ENCODE results near the gene SAMD11. TPM values are rescaled to one million over a fixed set of nuclear protein-coding genes. Genes with fewer than 3 reads are reported as not detected.
A peak's percentile ranks its signal among the peaks of the same experiment; 100 is the strongest.
"Not testable (repeated sequence)": the region's sequence is repeated elsewhere in the genome, so short reads cannot be mapped to it uniquely, and the experiment has no call there.

SAMD11 gene
- total RNA-seq, 1 experiment from 2014 or later = 32.7 TPM

DNA sequence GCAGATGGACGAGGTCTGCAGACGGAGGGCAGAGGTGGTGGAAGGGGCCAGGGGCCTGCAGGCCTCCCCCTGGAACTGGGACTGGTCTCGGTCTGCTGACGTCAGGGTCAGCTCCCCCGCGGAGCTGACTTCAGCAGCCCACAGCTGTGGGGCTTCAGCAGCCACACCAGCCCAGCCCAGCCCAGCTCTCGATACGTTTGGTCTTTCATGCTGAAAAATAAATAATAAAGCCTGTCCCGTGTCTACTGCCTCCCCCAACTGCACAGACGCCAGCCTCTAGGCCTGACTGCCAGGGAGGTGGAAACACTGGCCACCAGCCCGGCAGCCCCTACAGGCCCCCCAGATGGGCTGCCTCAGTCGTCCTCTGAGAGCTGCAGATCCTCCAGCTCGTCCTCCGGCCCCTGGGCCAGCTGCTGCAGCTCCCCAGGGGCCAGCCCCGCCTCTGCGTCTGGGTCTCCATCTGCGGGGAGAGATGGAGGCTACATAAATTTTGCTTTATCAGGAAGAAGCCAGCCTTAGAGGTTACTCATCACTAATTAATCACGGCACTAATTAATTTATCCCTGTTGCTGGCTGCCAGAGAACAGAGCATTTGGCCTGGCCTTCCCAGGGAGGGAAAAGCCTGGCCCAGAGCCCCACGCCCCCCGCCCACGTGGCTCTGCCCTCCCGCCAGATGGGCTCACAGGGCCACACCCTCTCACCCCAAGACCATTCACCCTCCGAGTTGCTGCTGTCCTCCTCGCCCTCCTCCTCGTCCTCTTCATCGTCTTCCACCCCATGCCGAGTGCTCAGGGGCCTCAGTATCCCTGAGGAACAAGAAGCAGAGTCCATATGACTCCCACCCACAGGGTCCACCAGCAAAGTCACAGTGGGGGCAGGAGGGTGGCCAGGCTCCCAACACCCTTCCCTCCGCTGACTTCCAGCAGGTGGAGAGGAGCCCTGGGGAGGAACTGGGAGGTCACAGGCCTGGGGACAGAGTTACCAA lies 20.9 kb downstream of the SAMD11 start:
- Histone ChIP-seq H3K36me3 (peaks cover 35% of the 10 kb centered on the region), H3K9me3 (no peaks in the 10 kb centered on the region), H3K4me3 (no peak overlapping the region), H3K27me3 (no peaks in the 10 kb centered on the region)
- no peak for DNase-seq

DNA sequence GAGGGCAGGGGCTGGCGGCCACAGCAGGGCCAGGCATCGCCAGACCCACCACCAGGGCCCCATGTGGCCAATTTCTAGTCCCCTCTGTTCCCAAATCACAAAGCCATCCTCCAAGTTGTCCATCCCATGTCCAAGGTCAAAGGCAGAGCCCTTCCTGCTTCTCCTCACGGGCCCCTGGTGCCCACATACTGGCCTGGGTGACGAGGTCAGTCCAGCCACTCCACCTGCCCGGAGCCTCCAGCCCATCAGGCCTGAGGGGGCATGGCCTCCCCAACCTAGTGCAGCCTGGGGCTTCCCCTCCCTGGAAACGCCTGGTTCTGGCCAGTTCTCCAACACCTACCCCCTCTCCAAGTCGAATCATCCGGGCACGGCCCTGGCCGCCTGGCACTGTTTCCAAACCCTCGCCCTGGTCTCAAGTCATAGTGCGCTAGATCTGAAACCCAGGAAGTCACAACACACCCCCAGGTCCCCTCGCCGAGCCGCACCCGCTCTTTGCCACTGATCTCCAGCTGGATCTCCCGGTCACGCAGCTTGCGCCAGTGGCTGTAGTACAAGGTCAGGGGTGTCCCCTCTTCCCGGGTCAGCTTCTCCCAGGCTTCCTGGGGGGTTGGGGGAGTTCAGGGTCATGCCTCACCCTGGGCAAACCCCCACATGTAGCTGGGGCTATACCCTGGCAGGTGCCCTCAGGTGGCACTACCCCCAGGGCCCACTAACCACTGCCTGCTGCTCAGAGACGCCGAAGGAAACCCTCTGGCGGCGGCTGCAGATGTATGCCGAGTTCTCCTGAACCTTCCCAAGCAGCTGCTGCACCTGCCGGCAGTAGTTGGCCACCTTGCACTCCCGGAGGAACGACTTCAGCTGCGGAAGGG lies 22.2 kb downstream of the SAMD11 start:
- DNase-seq = no peak
- H3K9me3 ChIP-seq = no peaks in the 10 kb centered on the region
- H3K4me3 ChIP-seq = no peak overlapping the region
- H3K27me3 ChIP-seq = no peaks in the 10 kb centered on the region
- peaks cover 46% of the 10 kb centered on the region for H3K36me3 ChIP-seq

- H3K36me3 ChIP-seq = peaks cover 53% of the 10 kb centered on the region
- not testable (repeated sequence) for H3K27me3 ChIP-seq, DNase-seq, H3K9me3 ChIP-seq, H3K4me3 ChIP-seq
These were observed 23.1 kb downstream of the SAMD11 start for GRCh38 chr1:946811-947210.

DNA sequence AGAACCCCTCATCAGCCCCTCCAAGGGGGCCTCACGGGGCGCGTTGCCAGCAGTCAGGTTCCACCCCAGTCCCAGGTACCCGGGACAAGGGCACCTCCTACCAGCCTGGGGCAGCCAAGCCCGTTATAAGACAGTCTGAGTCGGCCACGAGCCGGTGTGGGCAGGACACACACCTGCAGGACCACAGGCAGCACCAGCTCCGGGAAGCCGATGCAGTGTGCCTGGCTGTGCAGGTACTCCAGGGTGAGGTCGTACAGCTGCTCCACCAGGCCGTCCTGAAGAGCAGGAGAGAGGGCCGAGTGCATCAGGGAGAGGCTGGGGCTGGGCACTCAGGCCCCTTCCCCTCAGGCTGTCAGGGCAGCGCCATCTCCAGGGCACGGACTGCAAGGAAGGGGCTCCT lies 24.2 kb downstream of the SAMD11 start:
- no peaks in the 10 kb centered on the region for H3K27me3 ChIP-seq
- H3K9me3 ChIP-seq = no peaks in the 10 kb centered on the region
- H3K36me3 ChIP-seq = peaks cover 59% of the 10 kb centered on the region
- no peak overlapping the region for H3K4me3 ChIP-seq
- no peak for DNase-seq

DNA sequence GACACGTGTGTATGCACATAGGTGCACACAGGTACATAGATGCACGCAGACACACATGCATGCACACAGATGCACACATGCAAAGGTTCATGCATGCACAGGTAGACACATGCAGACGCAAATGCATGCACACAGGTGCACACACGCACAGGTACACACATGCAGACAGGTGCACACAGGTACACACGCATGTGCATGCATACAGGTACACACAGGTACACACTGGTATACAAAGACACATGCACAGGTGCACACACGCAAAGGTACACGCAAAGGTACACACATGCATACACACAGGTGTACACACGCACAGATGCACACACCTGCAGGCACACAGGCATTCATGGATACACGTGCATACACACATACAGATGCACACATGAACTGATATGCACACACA lies 26.5 kb downstream of the SAMD11 start:
- H3K27me3 ChIP-seq = no peaks in the 10 kb centered on the region
- H3K36me3 ChIP-seq = peaks cover 58% of the 10 kb centered on the region
- no peak for DNase-seq
- H3K4me3 ChIP-seq = no peak overlapping the region
- no peaks in the 10 kb centered on the region for H3K9me3 ChIP-seq

GRCh38 chr1:950881-951280 lies 27.2 kb downstream of the SAMD11 start:
- H3K9me3 ChIP-seq = no peaks in the 10 kb centered on the region
- no peak for DNase-seq
- H3K36me3 ChIP-seq = peaks cover 61% of the 10 kb centered on the region
- no peak overlapping the region for H3K4me3 ChIP-seq
- H3K27me3 ChIP-seq = no peaks in the 10 kb centered on the region

DNA sequence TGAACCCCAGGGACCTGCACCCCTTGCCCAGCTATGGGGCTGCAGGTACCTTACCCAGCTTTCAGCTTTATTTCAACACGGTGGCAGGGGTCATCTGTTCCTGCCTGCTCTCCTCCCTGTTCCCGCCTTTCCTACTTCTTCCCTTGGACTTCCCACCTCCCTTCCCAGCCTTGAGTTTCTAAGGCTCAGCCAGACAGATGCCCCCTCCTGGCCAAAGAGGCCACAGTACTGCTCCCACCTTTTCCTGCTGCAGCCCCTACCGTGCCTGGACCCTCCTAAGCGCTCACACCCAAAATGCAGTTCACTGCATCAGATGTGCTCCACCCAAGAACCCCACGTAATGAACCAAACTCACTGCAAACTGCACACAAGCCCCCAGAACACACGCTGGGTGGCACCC lies 27.6 kb downstream of the SAMD11 start:
- no peak for DNase-seq
- Histone ChIP-seq H3K9me3 (no peaks in the 10 kb centered on the region), H3K4me3 (no peak overlapping the region), H3K36me3 (peaks cover 64% of the 10 kb centered on the region), H3K27me3 (no peaks in the 10 kb centered on the region)

GRCh38 chr1:952201-952600 lies 28.5 kb downstream of the SAMD11 start:
- Histone ChIP-seq H3K27me3 (no peaks in the 10 kb centered on the region), H3K4me3 (no peak overlapping the region), H3K36me3 (peaks cover 65% of the 10 kb centered on the region), H3K9me3 (no peaks in the 10 kb centered on the region)
- DNase-seq = no peak

GRCh38 chr1:952603-953002 lies 28.9 kb downstream of the SAMD11 start:
- Histone ChIP-seq H3K27me3 (no peaks in the 10 kb centered on the region), H3K9me3 (no peaks in the 10 kb centered on the region), H3K4me3 (no peak overlapping the region), H3K36me3 (peaks cover 62% of the 10 kb centered on the region)
- no peak for DNase-seq

GRCh38 chr1:953524-954320 lies 30.0 kb downstream of the SAMD11 start:
- DNase-seq = no peak
- Histone ChIP-seq H3K27me3 (no peaks in the 10 kb centered on the region), H3K36me3 (peaks cover 61% of the 10 kb centered on the region), H3K9me3 (no peaks in the 10 kb centered on the region), H3K4me3 (no peak overlapping the region)

- Histone ChIP-seq H3K4me3 (no peak overlapping the region), H3K36me3 (peaks cover 57% of the 10 kb centered on the region), H3K9me3 (no peaks in the 10 kb centered on the region), H3K27me3 (no peaks in the 10 kb centered on the region)
- no peak for DNase-seq
These were observed 31.2 kb downstream of the SAMD11 start for GRCh38 chr1:954927-955326.

GRCh38 chr1:955474-955873 lies 31.8 kb downstream of the SAMD11 start:
- H3K9me3 ChIP-seq = no peaks in the 10 kb centered on the region
- no peak for DNase-seq
- H3K4me3 ChIP-seq = no peak overlapping the region
- peaks cover 51% of the 10 kb centered on the region for H3K36me3 ChIP-seq
- H3K27me3 ChIP-seq = no peaks in the 10 kb centered on the region

DNA sequence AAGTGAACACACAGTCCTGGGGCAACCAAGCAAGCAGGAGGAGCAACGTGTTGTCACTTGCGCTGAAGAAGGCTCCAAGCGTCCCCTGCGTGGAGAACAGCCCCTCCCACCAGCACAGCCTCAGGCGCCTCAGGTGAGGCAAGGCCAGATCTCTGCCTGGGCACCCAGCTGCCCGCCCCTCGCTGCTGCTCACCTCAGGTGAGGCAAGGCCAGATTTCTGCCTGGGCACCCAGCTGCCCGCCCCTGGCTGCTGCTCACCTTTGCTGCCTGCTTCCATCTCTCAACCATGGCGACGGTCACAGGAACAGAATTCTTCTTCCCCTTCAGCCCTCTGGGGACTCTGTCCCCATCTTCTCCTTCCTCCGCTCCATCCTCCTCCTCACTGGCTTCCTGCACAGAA lies 32.9 kb downstream of the SAMD11 start:
- DNase-seq = no peak
- no peak overlapping the region for H3K4me3 ChIP-seq
- no peaks in the 10 kb centered on the region for H3K9me3 ChIP-seq
- H3K36me3 ChIP-seq = peaks cover 43% of the 10 kb centered on the region
- no peaks in the 10 kb centered on the region for H3K27me3 ChIP-seq

- H3K4me3 ChIP-seq = peak within 1 kb of the TSS; percentile 88
- H3K36me3 ChIP-seq = peaks cover 32% of the 10 kb centered on the region
- no peaks in the 10 kb centered on the region for H3K27me3 ChIP-seq
- no peaks in the 10 kb centered on the region for H3K9me3 ChIP-seq
- peak; percentile 90 for DNase-seq
These were observed 35.4 kb downstream of the SAMD11 start, which contains the start of gene NOC2L for GRCh38 chr1:958823-959730. NOC2L (minus strand) TSS chr1:959256; CDS start chr1:959240, 16 bp downstream.

DNA sequence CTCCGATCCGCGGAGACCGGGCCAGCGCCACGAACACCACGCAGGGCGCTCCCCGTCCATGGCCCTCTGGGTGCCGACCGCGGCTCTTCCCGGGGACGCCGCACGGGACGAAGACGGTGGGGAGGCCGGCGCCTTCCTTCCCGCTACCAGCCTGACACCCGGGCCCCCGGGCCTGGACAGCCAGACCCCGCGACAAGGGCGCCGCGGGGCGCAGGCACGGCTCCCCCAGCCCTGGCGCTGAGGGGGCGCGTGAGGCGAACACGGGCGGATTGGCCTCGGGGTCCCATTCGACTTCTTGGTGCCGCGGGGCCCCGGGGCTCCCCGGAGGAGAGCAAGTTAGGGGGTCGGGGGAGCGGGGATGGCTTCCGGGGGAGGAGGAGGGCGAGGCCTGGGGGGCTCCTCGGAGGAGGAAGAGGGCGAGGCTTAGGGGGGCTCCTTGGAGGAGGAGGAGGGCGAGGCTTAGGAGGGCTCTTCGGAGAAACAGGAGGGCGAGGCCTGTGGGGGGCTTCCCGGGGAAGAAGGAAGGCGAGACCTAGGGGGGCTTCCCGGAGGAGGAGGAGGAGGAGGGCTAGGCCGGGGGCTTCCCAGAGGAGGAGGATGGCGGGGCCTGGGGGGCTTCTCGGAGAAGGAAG lies 36.1 kb downstream of the SAMD11 start:
- Histone ChIP-seq H3K36me3 (peaks cover 29% of the 10 kb centered on the region), H3K4me3 (peak overlapping the region; percentile 88), H3K27me3 (no peaks in the 10 kb centered on the region), H3K9me3 (no peaks in the 10 kb centered on the region)
- no peak for DNase-seq

Measured in MG63 (cell line).